ENCODE measurements around the gene ATP2B2. TPM values are rescaled to one million over a fixed set of nuclear protein-coding genes. Genes with fewer than 3 reads are reported as not detected.

The ATP2B2 gene
- total and polyA plus RNA-seq, 2 donors (not counting 1 experiment from before 2014, with no cell fraction given): not detected

- H3K79me2 ChIP-seq (ENCODE audit: control insufficient read depth, insufficient read depth, low read length): no peaks in the 10 kb centered on the region
- peaks cover 14% of the 10 kb centered on the region for H3K27me3 Mint-ChIP-seq
- H3K27ac Mint-ChIP-seq: no peak overlapping the region
- H3K36me3 ChIP-seq (replicated peaks in 1 of 2; ENCODE audit: control extremely low read depth in 1 of 2, control insufficient read depth in 1 of 2, extremely low read depth in 1 of 2, insufficient read depth in 2 of 2, low read length in 1 of 2): no peaks in the 10 kb centered on the region
- no peak overlapping the region for H3K4me3 ChIP-seq (ENCODE audit: control extremely low read depth in 1 of 5, extremely low read depth in 1 of 5, insufficient read depth in 1 of 5, low read depth in 2 of 5, low read length in 4 of 5)
- ATAC-seq (ENCODE audit: low read depth): no peak
- peaks cover 14% of the 10 kb centered on the region for H3K4me1 Mint-ChIP-seq
- intact Hi-C loops (cut with micrococcal nuclease): no loop called here
- CTCF ChIA-PET: no interaction called here
- no peaks in the 10 kb centered on the region for H4K20me1 ChIP-seq (ENCODE audit: control insufficient read depth, insufficient read depth, low read length, poor library complexity, severe bottlenecking)
- no peak overlapping the region for H3K27ac ChIP-seq (ENCODE audit: low read length in 2 of 2)
- no peak overlapping the region for H3K4me3 Mint-ChIP-seq
- H3K27me3 ChIP-seq (replicated peaks in 1 of 4; ENCODE audit: control extremely low read depth in 1 of 4, control insufficient read depth in 3 of 4, insufficient read depth in 4 of 4, low read length in 3 of 4): peaks cover 0 to under 1% (median 0%) of the 10 kb centered on the region in 4 experiments
- no peaks in the 10 kb centered on the region for H3K9me3 ChIP-seq (ENCODE audit: control extremely low read depth in 1 of 3, control insufficient read depth in 2 of 3, insufficient read depth in 1 of 3, low read length in 2 of 3)
- no peak overlapping the region for H2AFZ ChIP-seq (ENCODE audit: insufficient read depth, low read depth, low read length, poor library complexity, severe bottlenecking)
- H3K9me3 Mint-ChIP-seq (ENCODE audit: insufficient read depth): no peaks in the 10 kb centered on the region
- no peak overlapping the region for H3K4me2 ChIP-seq (replicated peaks; ENCODE audit: low read depth, low read length, poor library complexity, severe bottlenecking)
- no peak overlapping the region for H3K9ac ChIP-seq (ENCODE audit: low read length)
- POLR2A ChIA-PET: no interaction called here
- H3K4me1 ChIP-seq (ENCODE audit: control insufficient read depth in 2 of 2, insufficient read depth in 2 of 2, low read length in 2 of 2): peaks cover 0 to 8% of the 10 kb centered on the region in 2 donors
- WGBS (ENCODE audit: insufficient coverage): 92% methylated on average over 5 of the region's 8 CpGs
- TF ChIP-seq CTCF (IDR thresholded peaks at IDR 0.05) (no peak), EZH2 (IDR thresholded peaks at IDR 0.05; ENCODE audit: borderline replicate concordance, insufficient read depth, low read depth, low read length, poor library complexity, severe bottlenecking) (no peak)
- no peak for DNase-seq
Measured at GRCh38 chr3:10514407-10515069, 9.2 kb upstream of the ATP2B2 start.

- no peak for DNase-seq
- WGBS (ENCODE audit: insufficient coverage): 92% methylated on average over 8 of the region's 8 CpGs
- Histone ChIP-seq H3K4me3 (ENCODE audit: control extremely low read depth in 1 of 5, extremely low read depth in 1 of 5, insufficient read depth in 1 of 5, low read depth in 2 of 5, low read length in 4 of 5) (no peak overlapping the region), H4K20me1 (ENCODE audit: control insufficient read depth, insufficient read depth, low read length, poor library complexity, severe bottlenecking) (no peaks in the 10 kb centered on the region), H3K27me3 (replicated peaks in 1 of 4; ENCODE audit: control extremely low read depth in 1 of 4, control insufficient read depth in 3 of 4, insufficient read depth in 4 of 4, low read length in 3 of 4) (no peaks in the 10 kb centered on the region), H3K9me3 (ENCODE audit: control extremely low read depth in 1 of 3, control insufficient read depth in 2 of 3, insufficient read depth in 1 of 3, low read length in 2 of 3) (no peaks in the 10 kb centered on the region), H3K4me1 (ENCODE audit: control insufficient read depth in 2 of 2, insufficient read depth in 2 of 2, low read length in 2 of 2) (peaks cover 0 to 5% of the 10 kb centered on the region in 2 donors), H3K36me3 (replicated peaks in 1 of 2; ENCODE audit: control extremely low read depth in 1 of 2, control insufficient read depth in 1 of 2, extremely low read depth in 1 of 2, insufficient read depth in 2 of 2, low read length in 1 of 2) (no peaks in the 10 kb centered on the region), H3K27ac (ENCODE audit: low read length in 2 of 2) (no peak overlapping the region), H2AFZ (ENCODE audit: insufficient read depth, low read depth, low read length, poor library complexity, severe bottlenecking) (no peak overlapping the region), H3K4me2 (replicated peaks; ENCODE audit: low read depth, low read length, poor library complexity, severe bottlenecking) (no peak overlapping the region), H3K79me2 (ENCODE audit: control insufficient read depth, insufficient read depth, low read length) (no peaks in the 10 kb centered on the region), H3K9ac (ENCODE audit: low read length) (no peak overlapping the region)
- intact Hi-C loops (cut with micrococcal nuclease): no loop called here
- TF ChIP-seq EZH2 (IDR thresholded peaks at IDR 0.05; ENCODE audit: borderline replicate concordance, insufficient read depth, low read depth, low read length, poor library complexity, severe bottlenecking) (no peak), CTCF (IDR thresholded peaks at IDR 0.05) (no peak)
- H3K27me3 Mint-ChIP-seq: peaks cover 9% of the 10 kb centered on the region
- no peak overlapping the region for H3K4me3 Mint-ChIP-seq
- CTCF ChIA-PET: no interaction called here
- POLR2A ChIA-PET: no interaction called here
- peaks cover 9% of the 10 kb centered on the region for H3K4me1 Mint-ChIP-seq
- H3K27ac Mint-ChIP-seq: no peak overlapping the region
- ATAC-seq (ENCODE audit: low read depth): no peak
- no peaks in the 10 kb centered on the region for H3K9me3 Mint-ChIP-seq (ENCODE audit: insufficient read depth)
Measured at GRCh38 chr3:10513306-10513705, 7.9 kb upstream of the ATP2B2 start.

All from B cell (primary cell).